ENCODE results near the gene ARHGDIB.

GRCh38 chr12:14974633-14975032, 13.2 kb upstream of the ARHGDIB start:
- TF ChIP-seq POLR2A (IDR thresholded peaks at IDR 0.05), result no peak
- TF ChIP-seq CTCF (IDR thresholded peaks at IDR 0.05), result no peak
- TF ChIP-seq POLR2AphosphoS5 (IDR thresholded peaks at IDR 0.05), result no peak

Data from stomach (tissue), 4 donors.